GM18502 (cell line): ENCODE data around the gene DIP2C.
"Not testable (repeated sequence)": the region's sequence is repeated elsewhere in the genome, so short reads cannot be mapped to it uniquely, and the experiment has no call there.

Source experiments
- ATAC-seq: cut with Tn5 transposase; IDR thresholded peaks from one replicate; pipeline ENCODE4 v1.9.1; 2021; ENCODE audit warnings: mild to moderate bottlenecking; ENCODE audit not compliant: unreplicated experiment, poor library complexity

Gene DIP2C

DNA sequence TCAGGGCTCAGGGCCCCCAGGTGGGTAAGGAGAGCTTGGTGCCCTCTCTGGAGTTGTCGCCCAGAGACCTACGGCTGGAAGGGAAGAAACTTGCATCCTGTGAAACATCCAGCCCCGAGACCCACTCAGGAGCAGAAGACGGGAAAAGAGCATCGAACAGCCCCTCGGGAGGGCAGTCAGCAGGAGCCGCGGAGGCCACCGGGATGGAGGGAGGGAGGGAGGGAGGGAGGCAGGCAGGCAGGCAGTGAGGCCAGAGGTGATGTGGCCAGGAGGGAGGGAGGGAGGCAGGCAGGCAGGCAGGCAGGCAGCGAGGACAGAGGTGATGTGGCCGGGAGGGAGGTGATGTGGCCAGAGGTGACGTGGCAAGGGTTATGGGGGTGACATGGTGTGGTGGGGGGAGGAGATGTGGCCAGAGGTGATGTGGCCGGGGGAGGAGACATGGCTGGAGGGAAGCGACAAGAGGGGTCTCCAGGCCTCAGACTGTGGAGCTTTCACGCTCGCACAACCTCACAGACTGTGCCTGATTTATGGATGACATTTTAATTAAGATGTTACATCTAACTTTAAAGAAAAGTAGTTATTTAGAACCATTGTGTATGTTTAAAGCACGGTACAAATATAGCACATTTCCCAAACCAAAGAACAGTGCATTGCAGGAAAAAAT, 141.1 kb downstream of the DIP2C start:
- ATAC-seq = no peak

GRCh38 chr10:547591-548081, 141.8 kb downstream of the DIP2C start:
- no peak for ATAC-seq

- ATAC-seq = no peak
These were observed 142.4 kb downstream of the DIP2C start for GRCh38 chr10:546971-547590.

- ATAC-seq = no peak
These were observed 143.0 kb downstream of the DIP2C start for GRCh38 chr10:546451-546850.

DNA sequence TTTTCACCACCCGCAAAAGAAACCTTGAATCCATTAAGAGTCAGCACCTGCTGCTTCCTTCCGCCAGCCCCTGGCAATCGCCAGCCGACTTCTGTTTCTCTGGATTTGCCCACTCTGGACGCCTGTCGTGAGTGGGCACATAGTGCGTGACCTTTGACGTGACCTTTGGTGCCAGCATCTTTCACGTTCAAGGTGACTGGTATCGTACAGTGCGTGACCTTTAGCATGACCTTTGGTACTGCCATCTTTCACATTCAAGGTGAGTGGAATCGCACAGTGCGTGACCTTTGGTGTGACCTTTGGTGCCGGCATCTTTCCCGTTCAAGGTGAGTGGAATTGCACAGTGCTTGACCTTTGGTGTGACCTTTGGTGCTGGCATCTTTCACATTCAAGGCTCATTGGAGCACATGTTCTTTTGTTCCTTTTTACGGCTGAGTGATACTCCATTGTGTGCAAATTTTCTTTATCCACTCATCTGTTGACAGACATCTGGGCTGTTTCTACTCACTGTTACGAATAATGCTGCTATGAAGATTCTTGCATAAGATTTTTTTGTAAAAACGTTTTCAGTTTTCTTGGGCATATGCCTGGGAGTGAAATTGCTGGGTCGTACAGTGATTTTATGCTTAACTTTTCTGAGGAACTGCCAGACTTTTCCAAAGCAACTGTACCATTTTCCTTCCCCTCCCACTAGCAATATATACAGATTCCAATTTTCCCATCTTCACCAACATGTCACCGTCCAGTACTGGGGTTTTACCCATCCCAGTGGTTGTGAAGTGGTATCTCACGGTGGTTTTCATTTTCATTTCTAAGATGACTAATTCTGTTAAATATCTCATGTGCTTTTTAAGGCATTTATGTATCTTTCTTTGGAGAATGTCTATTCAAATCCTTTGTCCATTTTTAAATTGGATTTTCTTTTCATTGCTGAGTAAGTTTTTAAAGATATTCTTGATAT, 145.3 kb downstream of the DIP2C start:
- ATAC-seq = no peak

- no peak for ATAC-seq
These were observed 146.3 kb downstream of the DIP2C start for GRCh38 chr10:543131-543530.

DNA sequence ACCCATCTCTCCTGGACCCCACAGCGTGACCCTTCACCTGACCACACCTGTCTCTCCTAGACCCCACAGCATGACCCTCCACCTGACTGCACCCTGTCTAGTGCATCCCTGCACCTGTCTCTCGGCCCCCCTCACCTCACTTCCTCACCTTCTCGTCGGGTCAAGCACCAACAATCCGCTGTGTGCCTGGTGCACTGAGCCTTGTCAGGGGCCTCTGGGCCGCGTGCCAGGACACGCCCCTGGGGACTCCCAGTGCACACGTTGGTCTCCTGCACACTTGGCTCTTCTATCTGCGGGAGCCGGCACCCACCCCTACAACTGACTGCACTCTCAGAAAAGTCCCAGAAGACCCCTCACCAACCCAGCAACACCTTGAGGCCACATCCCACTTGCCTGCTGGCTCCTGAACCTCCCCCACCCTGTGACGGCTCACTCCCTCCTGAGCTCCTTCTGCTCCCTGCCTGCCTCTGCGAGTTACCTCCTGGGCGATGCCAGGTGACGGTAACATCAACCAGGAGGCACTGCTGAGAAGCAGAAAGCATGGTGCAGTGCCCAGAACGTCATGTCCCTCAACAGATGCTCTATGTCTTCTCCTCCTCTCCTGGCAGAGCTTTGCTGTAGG, 147.6 kb downstream of the DIP2C start:
- no peak for ATAC-seq

DNA sequence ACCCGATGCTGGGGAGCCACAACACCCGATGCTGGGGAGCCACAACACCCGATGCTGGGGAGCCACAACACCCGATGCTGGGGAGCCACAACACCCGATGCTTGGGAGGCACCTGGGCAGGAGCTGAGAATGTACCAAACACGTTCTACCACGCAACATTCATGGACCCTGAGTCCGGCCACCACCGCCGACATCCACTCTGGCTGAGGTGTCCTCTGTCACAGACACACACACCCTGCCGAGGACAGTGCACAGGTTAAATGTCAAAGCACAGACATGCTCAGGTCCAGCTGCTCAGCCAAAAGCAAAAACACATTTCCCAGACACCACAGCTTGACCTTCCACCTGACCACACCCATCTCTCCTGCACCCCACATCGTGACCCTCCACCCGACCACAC, 148.4 kb downstream of the DIP2C start:
- ATAC-seq = no peak

- no peak for ATAC-seq
These were observed 150.6 kb downstream of the DIP2C start for GRCh38 chr10:538895-539294.

- no peak for ATAC-seq
These were observed 152.5 kb downstream of the DIP2C start for GRCh38 chr10:536935-537334.

GRCh38 chr10:536371-536925, 153.0 kb downstream of the DIP2C start:
- ATAC-seq = no peak

GRCh38 chr10:535952-536351, 153.5 kb downstream of the DIP2C start:
- ATAC-seq = no peak

GRCh38 chr10:535051-535450, 154.4 kb downstream of the DIP2C start:
- no peak for ATAC-seq

DNA sequence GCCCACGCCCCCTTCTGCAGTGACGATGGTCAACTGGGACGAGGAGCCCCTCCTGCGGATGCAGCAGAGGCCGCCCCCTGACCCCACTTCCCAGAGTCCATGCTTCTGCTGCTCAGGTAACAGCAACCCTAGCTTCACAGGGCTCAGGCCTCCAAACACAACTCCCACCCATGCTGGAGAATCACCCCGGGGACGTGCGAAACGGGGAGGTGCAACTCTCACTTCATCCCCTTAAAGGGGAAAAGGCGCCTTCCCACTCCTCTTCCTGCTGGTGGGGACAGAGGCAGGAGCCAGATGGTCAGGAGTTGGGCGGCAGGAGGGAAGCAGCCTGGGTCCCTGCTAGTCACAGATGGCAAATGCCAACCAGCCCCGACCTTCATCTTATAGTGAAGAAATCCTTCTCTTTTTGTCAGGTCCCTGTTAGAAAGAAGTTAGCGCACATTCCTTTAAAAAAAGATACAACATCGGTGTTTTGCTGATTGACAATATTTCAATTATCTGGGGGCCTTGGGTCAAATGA, 155.4 kb downstream of the DIP2C start:
- ATAC-seq = no peak

GRCh38 chr10:533611-534010, 155.9 kb downstream of the DIP2C start:
- ATAC-seq = no peak

- no peak for ATAC-seq
These were observed 156.3 kb downstream of the DIP2C start for GRCh38 chr10:533186-533585.

GRCh38 chr10:532331-532730, 157.1 kb downstream of the DIP2C start:
- ATAC-seq = not testable (repeated sequence)

DNA sequence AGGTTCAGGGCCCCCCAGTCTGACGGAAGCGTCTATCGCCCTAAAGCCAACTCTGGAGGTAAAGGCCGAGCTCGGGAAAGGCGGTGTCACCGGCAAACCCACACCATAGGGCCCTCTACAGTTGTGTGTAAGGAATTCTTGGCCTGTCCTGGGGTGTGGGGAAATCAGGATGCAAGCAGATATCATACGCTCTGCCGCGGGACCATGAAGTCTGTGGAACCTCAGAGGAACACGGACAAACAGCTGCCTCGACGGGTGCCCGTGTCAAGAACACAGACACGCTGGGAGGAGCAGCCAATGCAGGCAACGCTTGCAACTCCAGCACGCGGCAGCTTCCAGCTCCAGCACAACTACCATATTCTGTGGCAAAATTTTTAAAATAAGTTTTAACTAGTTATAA, 157.9 kb downstream of the DIP2C start:
- no peak for ATAC-seq

GRCh38 chr10:530717-531116, 158.8 kb downstream of the DIP2C start:
- ATAC-seq = no peak
